Choroid plexus epithelial cell (primary cell): ENCODE data around the gene AIF1L.
"Not testable (repeated sequence)": the region's sequence is repeated elsewhere in the genome, so short reads cannot be mapped to it uniquely, and the experiment has no call there.

Experiments used
- DNase-seq: peaks from one replicate; pipeline ENCODE4 v3.0.0-alpha.2; 2010; ENCODE audit warnings: low read depth
- H3K4me3 ChIP-seq: 2 replicates; pipeline ENCODE4 v1.5.1; 2011; ENCODE audit warnings: low read depth, mild to moderate bottlenecking, control low read depth, low read length, moderate library complexity
- TF ChIP-seq, protein P1 (sequence below): conservative IDR thresholded peaks from 2 replicates; pipeline ENCODE4 v1.5.1; 2011; ENCODE audit warnings: low read depth, mild to moderate bottlenecking, control low read depth, inconsistent platforms, low read length, moderate library complexity

The AIF1L gene

GRCh38 chr9:131144201-131144600 lies 47.9 kb downstream of the AIF1L start:
- no peak for DNase-seq
- H3K4me3 ChIP-seq: no peak overlapping the region
- TF ChIP-seq, protein P1, sequence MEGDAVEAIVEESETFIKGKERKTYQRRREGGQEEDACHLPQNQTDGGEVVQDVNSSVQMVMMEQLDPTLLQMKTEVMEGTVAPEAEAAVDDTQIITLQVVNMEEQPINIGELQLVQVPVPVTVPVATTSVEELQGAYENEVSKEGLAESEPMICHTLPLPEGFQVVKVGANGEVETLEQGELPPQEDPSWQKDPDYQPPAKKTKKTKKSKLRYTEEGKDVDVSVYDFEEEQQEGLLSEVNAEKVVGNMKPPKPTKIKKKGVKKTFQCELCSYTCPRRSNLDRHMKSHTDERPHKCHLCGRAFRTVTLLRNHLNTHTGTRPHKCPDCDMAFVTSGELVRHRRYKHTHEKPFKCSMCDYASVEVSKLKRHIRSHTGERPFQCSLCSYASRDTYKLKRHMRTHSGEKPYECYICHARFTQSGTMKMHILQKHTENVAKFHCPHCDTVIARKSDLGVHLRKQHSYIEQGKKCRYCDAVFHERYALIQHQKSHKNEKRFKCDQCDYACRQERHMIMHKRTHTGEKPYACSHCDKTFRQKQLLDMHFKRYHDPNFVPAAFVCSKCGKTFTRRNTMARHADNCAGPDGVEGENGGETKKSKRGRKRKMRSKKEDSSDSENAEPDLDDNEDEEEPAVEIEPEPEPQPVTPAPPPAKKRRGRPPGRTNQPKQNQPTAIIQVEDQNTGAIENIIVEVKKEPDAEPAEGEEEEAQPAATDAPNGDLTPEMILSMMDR: no peak

- H3K4me3 ChIP-seq: no peak overlapping the region
- TF ChIP-seq, protein P1: no peak
- no peak for DNase-seq
Measured at GRCh38 chr9:131145245-131145644, 48.9 kb downstream of the AIF1L start.

DNA sequence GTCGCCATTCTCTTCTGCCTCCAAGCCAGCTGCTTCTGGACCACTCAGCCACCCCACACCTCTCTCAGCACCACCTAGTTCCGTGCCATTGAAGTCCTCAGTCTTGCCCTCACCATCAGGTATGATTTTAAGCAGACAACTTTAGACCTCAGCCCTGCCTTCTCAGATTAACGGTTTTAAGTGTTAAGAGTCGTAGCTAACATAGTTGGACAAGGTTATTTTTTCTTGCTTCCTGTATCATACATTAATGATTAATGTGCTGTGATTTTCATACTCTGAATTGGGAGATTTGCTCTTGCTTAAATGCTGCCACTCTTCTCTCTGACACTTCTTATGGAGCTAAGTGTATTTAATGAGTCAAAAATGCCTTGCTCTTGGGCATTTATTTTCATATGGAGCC lies 49.9 kb downstream of the AIF1L start:
- H3K4me3 ChIP-seq: no peak overlapping the region
- TF ChIP-seq, protein P1: no peak
- no peak for DNase-seq

GRCh38 chr9:131148276-131148675 lies 51.9 kb downstream of the AIF1L start:
- TF ChIP-seq, protein P1: no peak
- no peak for DNase-seq
- no peak overlapping the region for H3K4me3 ChIP-seq

DNA sequence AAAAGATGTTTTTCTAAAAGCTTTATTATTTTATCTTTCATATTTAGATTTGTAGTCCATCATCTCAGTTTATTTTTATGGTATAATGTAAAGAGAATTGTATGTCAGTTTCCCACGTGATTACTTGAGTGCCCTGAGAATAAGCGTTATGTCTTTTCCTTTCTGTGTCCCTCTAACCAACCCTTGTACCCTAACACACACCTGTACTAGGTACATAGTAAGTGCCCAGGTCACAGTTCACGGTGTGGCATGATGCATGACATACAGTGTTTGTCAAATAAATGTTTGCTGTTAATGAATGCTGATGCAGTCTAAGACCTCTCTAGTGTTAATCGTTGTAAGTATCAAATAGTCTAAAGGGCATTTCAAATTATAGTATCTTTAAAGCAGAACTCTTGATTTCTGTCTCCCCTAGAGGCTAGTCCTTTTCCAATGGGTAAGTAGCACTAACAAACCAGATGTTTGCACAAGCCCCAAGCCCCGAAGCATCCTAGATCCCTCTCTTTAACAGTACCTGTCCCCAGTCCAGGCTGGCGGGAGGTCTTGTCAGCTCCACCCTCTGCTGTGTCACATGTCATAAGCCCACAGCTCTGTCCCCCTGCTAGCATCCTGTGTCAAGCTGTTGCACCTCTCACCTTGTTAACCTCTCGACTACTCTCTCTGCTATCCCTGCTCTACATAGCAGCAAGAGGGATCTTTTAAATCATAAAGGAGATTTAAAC lies 52.8 kb downstream of the AIF1L start:
- TF ChIP-seq, protein P1: no peak
- no peak overlapping the region for H3K4me3 ChIP-seq
- DNase-seq: no peak

- TF ChIP-seq, protein P1: no peak
- no peak overlapping the region for H3K4me3 ChIP-seq
- DNase-seq: no peak
Measured at GRCh38 chr9:131149688-131150053, 53.3 kb downstream of the AIF1L start.

- no peak overlapping the region for H3K4me3 ChIP-seq
- no peak for DNase-seq
- TF ChIP-seq, protein P1: no peak
Measured at GRCh38 chr9:131153595-131153994, 57.3 kb downstream of the AIF1L start.

GRCh38 chr9:131158673-131159072 lies 62.3 kb downstream of the AIF1L start:
- DNase-seq, H3K4me3 ChIP-seq: not testable (repeated sequence)
